ENCODE data around the gene ZC3H12D.
"Not testable (repeated sequence)": the region's sequence is repeated elsewhere in the genome, so short reads cannot be mapped to it uniquely, and the experiment has no call there.

The ZC3H12D gene

DNA sequence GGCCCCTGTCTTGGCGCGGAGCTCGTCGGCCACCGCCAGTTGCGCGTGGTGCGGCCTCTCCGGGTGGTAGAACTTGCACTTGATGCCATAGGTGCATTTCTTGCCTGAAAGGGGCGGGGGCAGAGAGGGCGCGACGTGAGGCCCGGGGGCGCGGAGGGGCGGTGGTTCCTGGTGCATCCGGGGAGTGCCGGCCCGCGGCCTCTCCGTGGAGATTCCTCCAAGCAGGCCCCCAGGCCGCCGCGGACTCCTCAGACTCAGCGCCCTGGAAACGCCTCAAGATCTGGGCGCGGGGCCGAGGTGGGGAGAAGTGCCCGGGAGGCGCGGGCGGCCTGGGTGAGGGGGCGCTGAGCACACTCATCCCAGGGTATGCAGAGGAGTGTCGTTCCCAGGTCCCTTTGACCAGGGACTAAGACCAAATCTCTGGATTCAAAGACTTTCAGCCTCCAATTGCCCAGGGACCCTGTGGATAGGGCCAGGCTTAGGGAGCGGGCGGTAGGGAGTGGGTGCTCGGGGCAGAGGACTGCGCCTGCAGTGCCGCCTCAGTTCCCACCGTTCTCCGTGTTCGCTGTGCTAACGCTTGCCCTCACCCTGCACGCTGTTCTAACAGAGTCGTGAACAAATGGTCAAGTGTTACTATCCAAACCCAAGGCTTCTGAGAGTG, 33.3 kb downstream of the ZC3H12D start:
- Mint-ChIP-seq H3K36me3 (ENCODE audit: insufficient read depth) (peaks cover 19% of the 10 kb centered on the region), H3K9me3 (no peaks in the 10 kb centered on the region), H3K27ac (no peak overlapping the region), H3K4me1 (ENCODE audit: low read depth in 2 of 2) (peaks cover 0 to 1% of the 10 kb centered on the region in 2 donors), H3K27me3 (no peaks in the 10 kb centered on the region), H3K4me3 (no peak overlapping the region)
- ATAC-seq (replicated peaks) = no peak
- no peak for DNase-seq

DNA sequence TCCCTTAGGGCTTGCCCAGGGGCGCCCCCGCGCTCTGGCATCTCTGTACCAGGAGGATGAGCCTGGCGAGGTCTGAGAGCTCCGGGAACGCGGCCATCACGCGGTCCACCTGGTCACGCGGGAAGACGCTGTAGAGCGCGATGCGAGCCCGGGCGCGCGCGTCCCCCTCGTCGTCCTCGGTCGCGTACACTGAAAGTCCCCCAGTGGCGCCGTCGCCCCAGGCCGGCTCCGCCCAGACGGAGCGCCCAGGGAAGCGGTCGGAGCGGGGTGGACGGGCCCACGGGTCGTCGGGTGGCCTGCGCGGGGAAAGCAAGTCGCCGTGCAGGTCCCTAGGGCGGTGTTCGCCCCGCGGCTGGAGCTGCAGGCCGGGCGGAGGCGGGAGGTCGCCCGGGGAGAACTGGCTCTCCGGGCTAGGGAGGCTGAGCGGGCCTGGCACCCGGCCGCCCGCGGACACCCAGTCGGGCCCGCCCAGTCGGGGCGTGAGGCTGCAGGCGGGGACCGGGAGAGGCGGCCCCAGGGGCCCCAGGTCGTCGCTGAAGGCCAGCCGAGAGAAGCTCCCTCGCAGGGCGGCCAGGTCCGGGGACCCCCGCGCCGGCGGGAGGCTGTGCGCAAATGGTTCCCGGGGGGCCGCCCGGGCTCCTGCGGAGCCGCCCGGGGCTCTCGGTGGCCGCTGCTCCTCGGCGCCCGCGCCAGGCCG, 34.0 kb downstream of the ZC3H12D start:
- Mint-ChIP-seq H3K4me1 (ENCODE audit: low read depth in 2 of 2) (peaks cover 0 to 2% of the 10 kb centered on the region in 2 donors), H3K27me3 (no peaks in the 10 kb centered on the region), H3K9me3 (no peaks in the 10 kb centered on the region), H3K4me3 (peak overlapping the region in 1 of 2 donors; percentile 29), H3K27ac (no peak overlapping the region), H3K36me3 (ENCODE audit: insufficient read depth) (peaks cover 17% of the 10 kb centered on the region)
- DNase-seq = no peak
- no peak for ATAC-seq (replicated peaks)

DNA sequence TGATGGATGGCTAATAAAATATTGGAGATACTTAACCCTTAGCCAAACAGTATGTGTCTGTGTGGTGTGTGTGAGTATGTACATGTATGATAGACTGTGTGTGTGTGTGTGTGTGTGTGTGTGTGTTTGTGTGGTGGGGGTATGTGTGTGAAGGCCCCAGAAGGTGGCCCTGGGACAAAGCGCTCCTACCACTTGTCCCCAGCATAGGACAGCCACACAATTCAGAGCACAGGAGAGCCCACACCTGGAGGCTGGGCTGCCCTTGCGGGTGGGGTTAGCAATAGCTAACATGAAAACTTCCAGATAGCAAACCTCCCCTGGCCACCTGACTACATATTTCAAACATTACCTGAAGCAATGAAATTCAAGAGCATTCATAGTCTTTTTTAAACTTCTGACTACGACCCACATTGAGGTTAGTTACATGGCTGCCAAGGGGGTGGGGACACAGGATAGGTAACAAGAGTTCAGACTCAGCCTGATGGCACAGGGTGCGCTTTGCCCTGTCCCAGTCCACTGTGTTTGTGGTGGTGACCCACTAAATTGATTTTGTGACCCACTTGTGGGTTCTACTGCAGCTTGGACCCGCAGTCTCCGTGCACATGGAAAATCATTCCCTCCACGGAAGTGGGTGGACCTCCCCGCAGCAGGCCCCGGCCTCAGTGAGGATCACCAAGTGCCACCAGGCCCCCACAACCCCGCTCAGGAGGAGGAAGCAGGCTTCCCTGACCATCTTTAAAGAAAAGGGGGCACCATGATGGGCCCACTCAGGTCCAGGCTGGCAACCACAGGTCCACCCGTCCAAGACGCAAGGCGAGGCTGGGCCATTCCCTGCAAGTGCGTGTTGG, 34.8 kb downstream of the ZC3H12D start:
- H3K27me3 Mint-ChIP-seq = no peaks in the 10 kb centered on the region
- H3K4me3 Mint-ChIP-seq = peak overlapping the region in 1 of 2 donors; percentile 29
- no peak overlapping the region for H3K27ac Mint-ChIP-seq
- ATAC-seq (replicated peaks) (no peak), DNase-seq (no peak)
- peaks cover 0 to 2% of the 10 kb centered on the region in 2 donors for H3K4me1 Mint-ChIP-seq (ENCODE audit: low read depth in 2 of 2)
- peaks cover 15% of the 10 kb centered on the region for H3K36me3 Mint-ChIP-seq (ENCODE audit: insufficient read depth)
- H3K9me3 Mint-ChIP-seq = no peaks in the 10 kb centered on the region

DNA sequence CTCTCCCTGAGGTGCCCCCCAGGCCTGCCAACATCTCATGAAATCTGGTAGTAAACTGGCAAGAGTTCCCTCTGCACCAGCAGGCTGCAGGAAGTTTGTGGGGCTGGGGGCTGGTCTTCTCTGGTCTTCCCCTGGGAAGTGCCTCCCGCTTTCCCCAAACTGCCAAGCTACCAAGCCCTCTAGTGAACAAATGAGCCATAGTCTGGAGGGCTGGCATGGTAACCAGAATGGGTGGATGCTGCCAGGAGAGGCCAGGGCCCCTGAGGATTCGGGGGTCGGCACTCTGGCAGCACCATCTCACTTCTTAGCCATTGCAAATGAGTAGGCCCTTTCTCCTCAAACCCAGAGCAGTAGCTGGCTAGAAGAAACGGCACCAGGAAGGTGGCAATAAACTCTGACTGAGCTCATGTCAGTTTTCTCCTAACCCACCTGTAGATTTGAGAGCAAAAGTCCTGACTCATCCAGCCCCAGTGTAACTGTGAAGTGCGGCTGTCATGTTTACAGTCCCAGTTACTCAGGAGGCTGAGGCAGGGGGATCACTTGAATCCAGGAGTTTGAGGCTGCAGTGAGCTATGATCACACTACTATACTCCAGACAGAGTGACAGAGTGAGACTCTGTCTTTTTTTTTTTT, 35.9 kb downstream of the ZC3H12D start:
- Mint-ChIP-seq H3K4me1 (ENCODE audit: low read depth in 2 of 2) (peaks cover 0 to 2% of the 10 kb centered on the region in 2 donors), H3K36me3 (ENCODE audit: insufficient read depth) (peaks cover 15% of the 10 kb centered on the region), H3K4me3 (no peak overlapping the region), H3K27me3 (no peaks in the 10 kb centered on the region), H3K9me3 (no peaks in the 10 kb centered on the region), H3K27ac (no peak overlapping the region)
- ATAC-seq (replicated peaks) (no peak), DNase-seq (no peak)

DNA sequence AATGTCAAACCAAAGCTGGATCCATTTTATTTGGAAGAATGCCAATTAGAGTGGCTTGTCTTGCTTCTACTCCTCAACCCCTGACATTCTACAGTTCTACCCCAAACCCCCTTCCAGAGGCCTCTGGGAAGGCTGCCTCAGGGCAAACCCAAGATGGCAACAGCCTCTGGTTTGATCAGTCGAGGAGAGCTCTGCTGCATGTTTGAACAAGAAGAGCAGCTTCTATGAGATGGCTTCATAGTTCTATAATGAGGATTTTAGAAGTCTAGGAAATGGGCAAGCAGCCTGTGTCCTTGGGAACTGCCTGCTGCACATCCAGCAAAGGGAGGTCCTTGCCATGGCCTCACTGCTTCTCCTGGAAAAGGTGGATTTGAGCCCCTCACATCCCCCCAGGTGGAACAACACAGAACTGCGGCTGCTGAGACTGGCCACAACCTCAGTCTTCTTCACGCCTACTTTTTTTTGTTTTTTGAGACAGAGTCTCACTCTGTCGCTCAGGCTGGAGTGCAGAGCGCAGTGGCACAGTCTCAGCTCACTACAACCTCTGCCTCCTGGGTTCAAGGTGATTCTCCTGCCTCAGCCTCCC, 37.9 kb downstream of the ZC3H12D start:
- peaks cover 4% of the 10 kb centered on the region for H3K36me3 Mint-ChIP-seq (ENCODE audit: insufficient read depth)
- peak overlapping the region in 1 of 2 donors; percentile 46 for H3K27ac Mint-ChIP-seq
- H3K27me3 Mint-ChIP-seq = no peaks in the 10 kb centered on the region
- no peak for ATAC-seq (replicated peaks)
- H3K9me3 Mint-ChIP-seq = no peaks in the 10 kb centered on the region
- H3K4me1 Mint-ChIP-seq (ENCODE audit: low read depth in 2 of 2) = peaks cover 0 to 2% of the 10 kb centered on the region in 2 donors
- no peak for DNase-seq
- no peak overlapping the region for H3K4me3 Mint-ChIP-seq

DNA sequence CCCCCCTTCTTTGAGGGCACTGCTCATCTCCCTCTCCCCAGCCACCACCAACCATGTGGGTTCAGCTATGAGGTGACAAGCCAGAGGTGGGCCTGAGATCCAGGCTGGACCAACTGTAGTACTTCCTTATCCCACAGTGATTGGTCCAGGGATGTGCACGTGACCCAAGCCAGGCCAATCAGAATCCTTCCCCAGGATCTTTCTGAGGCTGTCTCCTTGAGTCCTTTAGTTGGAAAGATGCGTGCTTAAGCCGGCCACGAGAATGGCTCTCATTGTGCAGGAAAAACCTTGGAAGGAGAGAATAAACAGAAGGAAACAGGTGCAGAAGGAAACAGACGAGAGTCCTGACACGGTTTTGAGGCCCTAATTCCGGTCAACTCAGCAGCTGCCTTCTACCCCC, 39.2 kb downstream of the ZC3H12D start:
- DNase-seq (no peak), ATAC-seq (replicated peaks) (no peak)
- no peaks in the 10 kb centered on the region for H3K9me3 Mint-ChIP-seq
- peaks cover 0 to 2% of the 10 kb centered on the region in 2 donors for H3K4me1 Mint-ChIP-seq (ENCODE audit: low read depth in 2 of 2)
- no peak overlapping the region for H3K27ac Mint-ChIP-seq
- H3K27me3 Mint-ChIP-seq = no peaks in the 10 kb centered on the region
- H3K4me3 Mint-ChIP-seq = no peak overlapping the region
- peaks cover 6% of the 10 kb centered on the region for H3K36me3 Mint-ChIP-seq (ENCODE audit: insufficient read depth)

DNA sequence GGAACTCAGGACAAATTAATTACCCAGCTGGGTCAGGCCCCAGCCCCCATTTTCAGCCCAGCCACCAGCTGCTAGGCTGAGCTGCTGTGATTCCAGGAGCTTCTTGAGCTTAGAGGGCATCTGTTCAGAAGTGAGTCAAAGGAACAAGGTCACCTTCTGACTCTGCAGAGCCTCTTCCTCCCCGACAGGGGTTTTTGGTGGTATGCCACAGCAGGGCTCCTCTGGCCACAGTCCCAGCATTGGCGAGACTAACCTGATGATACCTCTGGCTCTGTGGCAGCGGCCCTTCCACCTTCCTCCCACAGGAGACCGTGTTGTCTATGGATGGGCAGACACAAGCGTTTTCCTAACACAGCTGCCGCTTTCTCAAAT, 39.7 kb downstream of the ZC3H12D start:
- DNase-seq = no peak
- Mint-ChIP-seq H3K27me3 (no peaks in the 10 kb centered on the region), H3K27ac (no peak overlapping the region), H3K9me3 (no peaks in the 10 kb centered on the region), H3K4me3 (no peak overlapping the region), H3K4me1 (ENCODE audit: low read depth in 2 of 2) (peaks cover 0 to 2% of the 10 kb centered on the region in 2 donors), H3K36me3 (ENCODE audit: insufficient read depth) (peaks cover 6% of the 10 kb centered on the region)
- ATAC-seq (replicated peaks) = peak; percentile 21

DNA sequence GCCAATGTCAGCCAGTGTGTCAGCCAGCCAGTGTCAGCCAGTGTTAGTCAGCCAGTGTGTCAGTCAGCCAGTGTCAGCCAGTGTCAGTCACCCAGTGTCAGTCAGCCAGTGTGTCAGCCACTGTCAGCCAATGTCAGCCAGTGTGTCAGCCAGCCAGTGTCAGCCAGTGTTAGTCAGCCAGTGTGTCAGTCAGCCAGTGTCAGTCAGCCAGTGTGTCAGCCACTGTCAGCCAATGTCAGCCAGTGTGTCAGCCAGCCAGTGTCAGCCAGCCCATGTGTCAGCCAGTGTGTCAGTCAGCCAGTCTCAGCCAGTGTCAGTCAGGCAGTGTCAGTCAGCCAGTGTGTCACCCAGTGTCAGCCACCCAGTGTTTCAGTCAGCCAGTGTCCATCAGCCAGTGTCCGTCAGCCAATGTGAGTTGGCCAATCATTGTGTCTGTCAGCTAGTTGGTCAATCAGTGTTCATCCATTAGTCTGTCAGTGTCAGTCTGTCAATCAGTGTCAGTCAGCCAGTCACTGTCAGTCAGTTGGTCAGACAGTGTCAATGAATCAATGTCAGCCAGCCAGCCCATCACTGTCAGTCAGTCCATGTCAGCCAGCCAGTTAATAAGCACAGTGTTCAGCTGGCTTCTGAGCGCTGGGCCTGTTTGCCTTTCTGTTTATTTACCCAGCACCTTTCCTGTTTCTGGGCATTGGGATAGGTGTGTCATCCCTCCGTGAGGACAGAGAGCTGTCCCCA, 40.3 kb downstream of the ZC3H12D start:
- not testable (repeated sequence) for ATAC-seq (replicated peaks); H3K4me1 Mint-ChIP-seq (ENCODE audit: low read depth in 2 of 2); H3K27me3 Mint-ChIP-seq; H3K27ac Mint-ChIP-seq; DNase-seq; H3K4me3 Mint-ChIP-seq; H3K9me3 Mint-ChIP-seq; H3K36me3 Mint-ChIP-seq (ENCODE audit: insufficient read depth)

DNA sequence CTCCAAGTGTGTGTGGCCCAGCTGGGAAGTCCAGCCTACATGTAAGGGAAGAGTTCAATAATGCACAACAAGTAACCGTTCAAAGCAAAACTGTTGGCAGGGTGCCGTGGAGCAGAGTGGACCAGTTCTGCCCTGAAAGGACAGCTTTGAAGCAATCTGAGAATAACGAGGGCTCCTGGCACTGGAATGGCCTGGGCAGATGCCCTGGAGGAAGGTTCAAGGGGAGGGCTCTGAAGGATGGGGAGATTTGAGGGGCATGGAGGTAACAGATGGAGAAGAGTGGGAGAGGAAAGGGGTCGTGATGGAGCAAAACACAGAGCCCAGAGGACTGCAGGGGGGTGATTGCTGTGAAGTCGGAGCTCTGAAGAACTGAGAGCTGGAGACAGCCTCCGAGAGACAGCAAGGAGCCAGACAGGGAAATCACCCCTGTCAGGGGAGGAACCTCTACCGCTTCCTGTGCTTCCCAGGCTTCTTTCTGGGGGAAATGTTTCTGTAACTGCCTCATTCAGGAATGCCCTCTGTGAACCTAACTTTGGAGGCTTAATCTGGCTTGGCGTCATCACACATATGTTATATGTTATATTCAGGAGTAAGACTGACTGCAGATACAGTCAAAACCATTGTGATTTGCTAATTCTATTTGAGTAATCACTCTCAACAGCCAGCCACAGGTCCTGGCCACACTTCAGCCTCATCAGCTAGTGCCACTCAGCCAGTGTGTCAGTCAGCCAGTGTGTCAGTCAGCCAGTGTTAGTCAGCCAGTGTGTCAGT, 41.2 kb downstream of the ZC3H12D start:
- H3K27ac Mint-ChIP-seq = no peak overlapping the region
- DNase-seq (no peak), ATAC-seq (replicated peaks) (no peak)
- peaks cover 0 to 2% of the 10 kb centered on the region in 2 donors for H3K4me1 Mint-ChIP-seq (ENCODE audit: low read depth in 2 of 2)
- no peaks in the 10 kb centered on the region for H3K27me3 Mint-ChIP-seq
- no peaks in the 10 kb centered on the region for H3K9me3 Mint-ChIP-seq
- H3K36me3 Mint-ChIP-seq (ENCODE audit: insufficient read depth) = peaks cover 2% of the 10 kb centered on the region
- H3K4me3 Mint-ChIP-seq = no peak overlapping the region

DNA sequence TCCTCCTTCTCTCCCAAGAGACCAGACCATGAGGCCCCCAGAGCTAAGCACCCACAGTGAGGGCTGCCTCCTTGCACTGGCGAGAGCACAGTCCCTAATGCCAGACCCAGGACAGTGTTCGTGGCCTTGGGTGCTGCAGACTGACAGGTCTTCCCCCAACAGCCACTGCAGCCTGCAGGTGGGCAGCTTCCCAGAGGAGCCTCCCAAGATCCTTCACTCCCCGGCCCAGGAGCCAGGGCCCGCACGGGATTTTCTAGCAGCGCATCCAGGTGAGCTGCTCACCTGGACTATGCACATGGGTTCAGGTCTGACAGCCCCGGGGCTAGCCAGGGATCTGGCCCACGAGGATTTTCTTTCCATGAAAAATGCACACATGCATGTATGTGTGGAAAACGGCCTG, 43.1 kb downstream of the ZC3H12D start:
- Mint-ChIP-seq H3K4me1 (ENCODE audit: low read depth in 2 of 2) (peaks cover 2 to 10% of the 10 kb centered on the region in 2 donors), H3K9me3 (no peaks in the 10 kb centered on the region)
- no peak for ATAC-seq (replicated peaks)

DNA sequence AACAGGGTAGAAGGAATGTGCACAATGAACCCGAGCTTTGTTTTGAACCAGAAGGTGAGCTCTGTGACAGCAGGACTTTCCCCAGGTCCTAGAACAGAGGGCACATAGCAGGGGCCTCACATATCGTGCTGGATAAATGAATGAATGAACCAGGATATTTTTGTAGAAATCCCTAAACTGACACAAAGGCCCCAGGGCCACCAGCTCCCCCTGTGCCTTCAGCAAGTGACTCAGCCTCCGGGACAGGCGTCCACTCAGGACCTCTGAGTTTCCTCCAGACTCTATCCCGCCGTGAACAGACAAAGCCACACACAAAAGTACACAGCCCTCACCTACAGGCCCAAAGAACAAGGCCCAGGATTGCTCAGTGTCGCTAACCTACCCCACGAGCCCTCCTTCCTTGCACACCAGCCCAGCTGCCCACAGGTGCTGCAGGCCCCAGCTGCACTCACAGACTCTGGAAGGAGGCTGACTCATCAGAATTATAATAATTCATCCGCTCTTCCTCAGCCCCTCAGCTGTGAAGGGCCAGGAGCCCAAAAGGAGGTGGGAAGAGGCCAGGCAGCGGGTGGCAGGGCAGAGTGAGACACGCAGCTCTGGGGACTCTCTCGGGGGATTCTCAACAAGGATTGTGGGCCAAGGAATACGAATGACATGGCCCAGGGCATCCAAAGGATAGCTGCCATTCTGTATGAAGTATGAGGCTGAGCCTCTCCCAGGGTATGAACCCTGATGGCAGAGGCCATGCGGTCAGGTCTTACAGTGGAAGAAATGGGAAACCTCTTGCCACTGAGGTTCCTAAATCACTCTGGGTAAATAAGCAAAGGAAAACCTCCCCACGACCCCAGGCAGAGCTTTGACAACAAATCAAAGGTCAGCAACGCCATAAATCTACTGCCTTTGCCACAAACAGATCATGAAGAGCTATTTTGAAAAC, 43.8 kb downstream of the ZC3H12D start:
- H3K4me1 Mint-ChIP-seq (ENCODE audit: low read depth in 2 of 2) = peaks cover 0 to 10% of the 10 kb centered on the region in 2 donors
- no peak overlapping the region for H3K4me3 Mint-ChIP-seq
- peak overlapping the region in 1 of 2 donors; percentile 7 for H3K27ac Mint-ChIP-seq
- peaks cover 2% of the 10 kb centered on the region for H3K36me3 Mint-ChIP-seq (ENCODE audit: insufficient read depth)
- DNase-seq = no peak
- no peaks in the 10 kb centered on the region for H3K27me3 Mint-ChIP-seq
- no peaks in the 10 kb centered on the region for H3K9me3 Mint-ChIP-seq
- ATAC-seq (replicated peaks) = no peak

More for the DNA sequence above, 43.1 kb downstream of the ZC3H12D start:
- H3K27ac Mint-ChIP-seq = no peak overlapping the region
- DNase-seq = no peak
- H3K27me3 Mint-ChIP-seq = no peaks in the 10 kb centered on the region
- H3K36me3 Mint-ChIP-seq (ENCODE audit: insufficient read depth) = peaks cover 2% of the 10 kb centered on the region
- no peak overlapping the region for H3K4me3 Mint-ChIP-seq

All from effector memory CD8-positive, alpha-beta T cell (primary cell).